ENCODE measurements around the gene TTC17.

GRCh38 chr11:43359422-43359818, 700 bp downstream of the TTC17 start:
- TF ChIP-seq GATA3 (IDR thresholded peaks at IDR 0.05; ENCODE audit: low read depth, low read length) (no peak), GATA2 (IDR thresholded peaks at IDR 0.05; ENCODE audit: low read depth, low read length) (no peak)

Measured in SH-SY5Y (cell line).